Astrocyte (in vitro differentiated cells and primary cell): Measurements from ENCODE around the gene ADAMTS9.

Source experiments
- EZH2 ChIP-seq: IDR thresholded peaks from 2 replicates; pipeline ENCODE4 v1.6.1; 2012; ENCODE audit warnings: mild to moderate bottlenecking, low read length, inconsistent platforms; ENCODE audit not compliant: insufficient read depth
- TF ChIP-seq, protein P1 (sequence below): IDR thresholded peaks from 2 replicates; pipeline ENCODE4 v1.5.1; 2011; ENCODE audit warnings: low read depth, mild to moderate bottlenecking, inconsistent platforms, low read length, moderate library complexity; ENCODE audit not compliant: insufficient read depth

DNA sequence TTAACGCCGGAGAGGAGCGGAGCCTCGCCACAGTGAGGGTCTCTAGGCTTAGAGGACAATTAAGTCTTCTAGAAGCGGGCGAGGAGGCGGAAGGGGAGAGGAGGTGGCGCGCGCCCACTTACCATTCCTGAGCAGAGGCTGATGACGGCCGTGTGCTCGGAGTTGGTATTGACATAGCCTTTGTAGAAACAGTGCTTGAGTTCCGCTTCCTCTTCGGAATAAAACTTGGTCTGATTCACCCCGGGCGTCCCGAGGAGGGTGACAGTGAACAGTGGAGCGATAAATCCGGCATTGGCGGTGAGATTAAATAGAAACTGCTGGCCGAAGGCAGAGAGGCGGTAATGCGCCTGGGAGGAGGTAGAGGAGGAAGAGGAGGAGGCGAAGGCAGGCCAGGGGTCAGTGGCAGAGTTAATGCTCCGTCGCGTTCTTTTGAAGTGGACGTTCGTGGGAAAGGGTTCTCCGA lies 1.3 kb downstream of the ADAMTS9 start:
- no peak for TF ChIP-seq EZH2
- TF ChIP-seq, protein P1, sequence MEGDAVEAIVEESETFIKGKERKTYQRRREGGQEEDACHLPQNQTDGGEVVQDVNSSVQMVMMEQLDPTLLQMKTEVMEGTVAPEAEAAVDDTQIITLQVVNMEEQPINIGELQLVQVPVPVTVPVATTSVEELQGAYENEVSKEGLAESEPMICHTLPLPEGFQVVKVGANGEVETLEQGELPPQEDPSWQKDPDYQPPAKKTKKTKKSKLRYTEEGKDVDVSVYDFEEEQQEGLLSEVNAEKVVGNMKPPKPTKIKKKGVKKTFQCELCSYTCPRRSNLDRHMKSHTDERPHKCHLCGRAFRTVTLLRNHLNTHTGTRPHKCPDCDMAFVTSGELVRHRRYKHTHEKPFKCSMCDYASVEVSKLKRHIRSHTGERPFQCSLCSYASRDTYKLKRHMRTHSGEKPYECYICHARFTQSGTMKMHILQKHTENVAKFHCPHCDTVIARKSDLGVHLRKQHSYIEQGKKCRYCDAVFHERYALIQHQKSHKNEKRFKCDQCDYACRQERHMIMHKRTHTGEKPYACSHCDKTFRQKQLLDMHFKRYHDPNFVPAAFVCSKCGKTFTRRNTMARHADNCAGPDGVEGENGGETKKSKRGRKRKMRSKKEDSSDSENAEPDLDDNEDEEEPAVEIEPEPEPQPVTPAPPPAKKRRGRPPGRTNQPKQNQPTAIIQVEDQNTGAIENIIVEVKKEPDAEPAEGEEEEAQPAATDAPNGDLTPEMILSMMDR, result no peak
